GM12878 (cell line): ENCODE results near the gene TSPAN5. TPM values are rescaled to one million over a fixed set of nuclear protein-coding genes. Genes with fewer than 3 reads are reported as not detected.

ENCODE experiments used
- ATAC-seq: fragments of 200-7000 bp; cut with Tn5 transposase; 3 replicates; pipeline ENCODE4 v1.9.1; 2020; ENCODE audit warnings: mild to moderate bottlenecking, moderate library complexity
- BruUV-seq: library from RNA; stranded (reverse); fragments of 400-500 nt; replicated peaks from 2 replicates; lab custom pipeline; 2021; lab: Mats Ljungman, UMichigan
- CTCF ChIA-PET: fragments of 300-600 bp; sonication (Branson Sonifier 250); formaldehyde crosslinking; extraction: SDS; loops from one replicate; lab custom pipeline; 2021; ENCODE audit warnings: inconsistent platforms; lab: Yijun Ruan, JAX
- POLR2A ChIA-PET: fragments of 350-600 bp; formaldehyde crosslinking; extraction: SDS; loops from one replicate; lab custom pipeline; 2021; ENCODE audit warnings: inconsistent platforms; lab: Charles Lee
- RAD21 ChIA-PET: fragments of 300-600 bp; sonication (Branson Sonifier 250); formaldehyde crosslinking; loops from one replicate; lab custom pipeline; 2023; ENCODE audit warnings: antibody characterized with exemption; ENCODE audit not compliant: unreplicated experiment; lab: Charles Lee
- SMC1A ChIA-PET: fragments of 300-600 bp; sonication (Branson Sonifier 250); formaldehyde crosslinking; loops from one replicate; lab custom pipeline; 2023; ENCODE audit not compliant: unreplicated experiment, uncharacterized antibody; lab: Charles Lee
- DNase-seq: peaks from one replicate; pipeline ENCODE4 v3.0.0-alpha.2; 2011; ENCODE audit warnings: low read depth, low spot score
- FAIRE-seq: peaks from 3 replicates; lab custom pipeline; 2011; peaks lifted over from hg19 to GRCh38; lab: Jason Lieb, UNC
- H2AFZ ChIP-seq: 2 replicates; pipeline ENCODE4 v1.6.0; 2011; ENCODE audit warnings: low read depth, low read length, control low read depth; ENCODE audit not compliant: control insufficient read depth
- H3K27ac ChIP-seq: 2 replicates; pipeline ENCODE4 v1.5.1; 2011; ENCODE audit warnings: control low read depth; ENCODE audit not compliant: control insufficient read depth, insufficient read depth
- H3K27me3 ChIP-seq, 2 experiments: replicated peaks in 1 of 2; 2 replicates each; pipeline versions ENCODE4 v1.6.0 to v1.6.1; 2011; ENCODE audit warnings: low read length in 1 of 2; ENCODE audit not compliant: control insufficient read depth in 2 of 2, insufficient read depth in 2 of 2
- H3K36me3 ChIP-seq, 2 experiments: 2 replicates each; pipeline ENCODE4 v1.5.1; 2011; ENCODE audit warnings: low read length in 1 of 2; ENCODE audit not compliant: control insufficient read depth in 2 of 2, insufficient read depth in 2 of 2
- H3K4me1 ChIP-seq: 2 replicates; pipeline ENCODE4 v1.6.1; 2011; ENCODE audit warnings: mild to moderate bottlenecking, low read length, moderate library complexity, mixed read lengths; ENCODE audit not compliant: control insufficient read depth, insufficient read depth
- H3K4me2 ChIP-seq: 2 replicates; pipeline ENCODE4 v1.6.0; 2011; ENCODE audit warnings: control low read depth; ENCODE audit not compliant: control insufficient read depth, insufficient read depth
- H3K4me3 ChIP-seq: fragments of 200-600 bp; sonication (generic); 2 replicates; pipeline ENCODE4 v1.5.1; 2016
- H3K79me2 ChIP-seq: 2 replicates; pipeline ENCODE4 v1.6.0; 2011; ENCODE audit warnings: low read length; ENCODE audit not compliant: control insufficient read depth, insufficient read depth
- H3K9ac ChIP-seq: 2 replicates; pipeline ENCODE4 v1.8.0; 2011; ENCODE audit warnings: low read length, control low read depth, mixed read lengths; ENCODE audit not compliant: control insufficient read depth, insufficient read depth
- H3K9me3 ChIP-seq: replicated peaks from 3 replicates; pipeline ENCODE4 v1.5.1; 2011; ENCODE audit warnings: mild to moderate bottlenecking, low read length; ENCODE audit not compliant: control insufficient read depth, insufficient read depth
- H4K20me1 ChIP-seq: 2 replicates; pipeline ENCODE4 v1.6.0; 2011; ENCODE audit not compliant: control insufficient read depth, insufficient read depth
- ATF7 ChIP-seq: fragments of 450-650 bp; IDR thresholded peaks from 2 replicates; pipeline ENCODE4 v1.6.1; 2016; ENCODE audit warnings: low read depth, mild to moderate bottlenecking
- CBX3 ChIP-seq: fragments of 200-600 bp; sonication (generic); IDR thresholded peaks from 2 replicates; pipeline ENCODE4 v1.6.1; 2016; ENCODE audit warnings: low read depth, borderline replicate concordance
- CEBPB ChIP-seq, 2 experiments: fragments of 150-350 bp in 1 of 2; IDR thresholded peaks; 2 replicates each; pipeline ENCODE4 v1.6.1; 2012 to 2014; ENCODE audit warnings: low read depth in 2 of 2, low read length in 2 of 2, borderline replicate concordance in 1 of 2, inconsistent platforms in 1 of 2
- CHD2 ChIP-seq: IDR thresholded peaks from 2 replicates; pipeline ENCODE4 v1.6.1; 2011; ENCODE audit warnings: low read depth, low read length, improper control_type of control experiment, borderline replicate concordance
- FOS ChIP-seq: IDR thresholded peaks from 3 replicates; pipeline ENCODE4 v1.6.1; 2011; ENCODE audit warnings: borderline replicate concordance; ENCODE audit not compliant: insufficient read length; ENCODE audit errors: extremely low read depth
- MEF2A ChIP-seq: IDR thresholded peaks from 2 replicates; pipeline ENCODE4 v1.6.1; 2011; ENCODE audit warnings: low read depth, mild to moderate bottlenecking, low read length, moderate library complexity; ENCODE audit not compliant: insufficient read depth
- MLLT1 ChIP-seq: fragments of 450-650 bp; IDR thresholded peaks from 2 replicates; pipeline ENCODE4 v1.6.1; 2016; ENCODE audit warnings: mild to moderate bottlenecking
- NR2F1 ChIP-seq: fragments of 450-650 bp; conservative IDR thresholded peaks from 2 replicates; pipeline ENCODE4 v1.6.1; 2017; ENCODE audit warnings: mild to moderate bottlenecking
- RAD21 ChIP-seq: IDR thresholded peaks from 2 replicates; pipeline ENCODE4 v1.6.1; 2011; ENCODE audit warnings: mild to moderate bottlenecking, low read depth, low read length, moderate library complexity; ENCODE audit not compliant: insufficient read depth
- RAD51 ChIP-seq: fragments of 450-650 bp; IDR thresholded peaks from 2 replicates; pipeline ENCODE4 v1.6.1; 2016; ENCODE audit warnings: moderate library complexity, mild to moderate bottlenecking, inconsistent platforms
- STAT3 ChIP-seq: IDR thresholded peaks from 2 replicates; pipeline ENCODE4 v1.6.1; 2011; ENCODE audit warnings: low read depth, low read length, improper control_type of control experiment
- SUPT20H ChIP-seq: IDR thresholded peaks from 2 replicates; pipeline ENCODE4 v1.6.1; 2011; ENCODE audit warnings: low read depth, mild to moderate bottlenecking, low read length, moderate library complexity, borderline replicate concordance; ENCODE audit not compliant: control insufficient read depth
- ZNF592 ChIP-seq: fragments of 450-650 bp; IDR thresholded peaks from 2 replicates; pipeline ENCODE4 v1.6.1; 2017; ENCODE audit warnings: mild to moderate bottlenecking, moderate library complexity
- WGBS: methylation state at CpG from one replicate; pipeline ENCODE4 v1.1.6; 2016; ENCODE audit warnings: low lambda C conversion rate; ENCODE audit not compliant: insufficient replicate concordance, insufficient coverage; ENCODE audit errors: missing lambda C conversion rate; 5-methylcytosine and 5-hydroxymethylcytosine counted together
- in situ Hi-C: fragments of 300-500 bp; cut with MboI; formaldehyde crosslinking; loops from 9 replicates; pipeline ENCODE4 v1.14.3; 2018; ENCODE audit warnings: mixed read lengths
- intact Hi-C: fragments of 100-400 bp; cut with micrococcal nuclease; formaldehyde crosslinking; loops from one replicate; pipeline ENCODE4 v1.14.2; 2022; ENCODE audit not compliant: unreplicated experiment
- polyA plus RNA-seq, 11 experiments: library from polyadenylated mRNA; depleted of rRNA in 4 of 11; unstranded in 6 of 11; stranded (reverse) in 5 of 11; fragments of >200 nt; fragmentation: Nextera tagmentation in 4 of 11; fragmentation: Illumina TruSeq in 1 of 11; extraction: Ambion mirVana in 4 of 11; extraction: Trizol in 1 of 11; gene quantifications; 1 replicate in 1 of 11; 2 replicates in 10 of 11; pipeline versions ENCODE4 v1.2.1 to v1.2.3, GENCODE V29; 2011 to 2016; ENCODE audit warnings: inconsistent platforms in 2 of 11, missing spikeins in 2 of 11, low read depth in 1 of 11
- total RNA-seq, 4 experiments: library from RNA; depleted of rRNA in 3 of 4; stranded (reverse); fragments of >200 nt in 3 of 4; fragmentation: Illumina TruSeq in 1 of 4; extraction: Trizol in 1 of 4; gene quantifications; 2 replicates each; pipeline versions ENCODE4 v1.2.1 to v1.2.3, GENCODE V29; 2013 to 2021
- TF ChIP-seq, protein P1 (sequence below): IDR thresholded peaks from 2 replicates; pipeline ENCODE4 v1.6.1; 2011; ENCODE audit warnings: borderline replicate concordance, low read depth, mild to moderate bottlenecking, moderate library complexity, low read length; ENCODE audit not compliant: insufficient read depth, poor library complexity, severe bottlenecking

TSPAN5 gene
- total and polyA plus RNA-seq, 10 of the 15 experiments (the other 5 are each of a cell fraction or from before 2014, with no cell fraction given), result 0.09 to 8.2 (median 0.27) TPM

DNA sequence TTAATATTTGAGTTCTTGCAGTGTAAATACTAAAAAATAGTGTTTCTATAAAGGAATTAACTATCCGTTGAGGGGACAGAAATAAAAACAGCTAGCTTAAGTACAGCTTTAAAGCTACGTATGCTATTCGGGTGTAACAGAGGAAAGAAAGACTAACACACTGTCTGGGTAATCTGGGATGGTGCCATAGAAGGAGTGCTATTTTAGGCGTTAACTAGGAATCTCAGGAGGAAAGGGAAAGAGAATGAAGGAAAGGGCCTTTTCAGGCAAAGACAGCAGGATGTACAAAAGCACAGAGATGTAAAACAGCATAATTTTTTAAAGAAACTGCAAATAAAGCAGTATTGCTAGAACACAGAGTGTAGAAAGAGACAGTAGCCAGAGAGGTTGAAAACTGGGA lies 235.4 kb downstream of the TSPAN5 start:
- intact Hi-C loops, result no loop called here
- no peak for TF ChIP-seq SUPT20H
- TF ChIP-seq ATF7, result no peak
- TF ChIP-seq MEF2A, result no peak
- TF ChIP-seq CEBPB (IDR thresholded peaks at IDR 0.05; ENCODE audit: borderline replicate concordance in 1 of 2, low read depth in 2 of 2, low read length in 2 of 2), result no peak
- TF ChIP-seq, protein P1, sequence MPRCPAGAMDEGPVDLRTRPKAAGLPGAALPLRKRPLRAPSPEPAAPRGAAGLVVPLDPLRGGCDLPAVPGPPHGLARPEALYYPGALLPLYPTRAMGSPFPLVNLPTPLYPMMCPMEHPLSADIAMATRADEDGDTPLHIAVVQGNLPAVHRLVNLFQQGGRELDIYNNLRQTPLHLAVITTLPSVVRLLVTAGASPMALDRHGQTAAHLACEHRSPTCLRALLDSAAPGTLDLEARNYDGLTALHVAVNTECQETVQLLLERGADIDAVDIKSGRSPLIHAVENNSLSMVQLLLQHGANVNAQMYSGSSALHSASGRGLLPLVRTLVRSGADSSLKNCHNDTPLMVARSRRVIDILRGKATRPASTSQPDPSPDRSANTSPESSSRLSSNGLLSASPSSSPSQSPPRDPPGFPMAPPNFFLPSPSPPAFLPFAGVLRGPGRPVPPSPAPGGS, result no peak
- TF ChIP-seq MLLT1, result no peak
- no peak for TF ChIP-seq RAD51
- no peak for TF ChIP-seq FOS
- TF ChIP-seq ZNF592, result no peak
- TF ChIP-seq RAD21, result no peak
- TF ChIP-seq STAT3, result no peak
- TF ChIP-seq CHD2, result no peak
- TF ChIP-seq CBX3, result no peak
- TF ChIP-seq NR2F1, result no peak
- H3K9ac ChIP-seq, result no peak overlapping the region
- no peaks in the 10 kb centered on the region for H3K4me1 ChIP-seq
- H3K79me2 ChIP-seq, result no peaks in the 10 kb centered on the region
- ATAC-seq (no peak), FAIRE-seq (no peak), DNase-seq (no peak)
- H3K36me3 ChIP-seq, result no peaks in the 10 kb centered on the region
- H3K9me3 ChIP-seq, result no peaks in the 10 kb centered on the region; the same call in 2 of the 3 replicates
- ChIA-PET CTCF (interaction anchor here (0.6 kb wide), 1 partner anchor 225 kb away, joined by 3 read pairs; no protein-coding TSS in a partner anchor), SMC1A (interaction anchor here (0.9 to 1.5 kb wide), 3 partner anchors 13 to 59 kb away, joined by 3 to 4 read pairs (median 3); no protein-coding TSS in a partner anchor), POLR2A (no interaction called here), RAD21 (no interaction called here)
- no TSS peak for BruUV-seq
- no peak overlapping the region for H3K4me3 ChIP-seq
- in situ Hi-C loops, result no loop called here
- no peak overlapping the region for H3K4me2 ChIP-seq
- no peak overlapping the region for H2AFZ ChIP-seq
- H3K27me3 ChIP-seq, result no peaks in the 10 kb centered on the region
- H4K20me1 ChIP-seq, result no peaks in the 10 kb centered on the region
- H3K27ac ChIP-seq, result no peak overlapping the region
- WGBS, result 96% methylated on average over 4 of the region's 4 CpGs
